GM21526 (cell line): ENCODE data around the gene SPATA6.
"Not testable (repeated sequence)": the region's sequence is repeated elsewhere in the genome, so short reads cannot be mapped to it uniquely, and the experiment has no call there.

Experiments
- ATAC-seq: cut with Tn5 transposase; IDR thresholded peaks from one replicate; pipeline ENCODE4 v1.9.1; 2021; ENCODE audit warnings: moderate library complexity; ENCODE audit not compliant: unreplicated experiment, low FRiP score

Gene SPATA6

GRCh38 chr1:48471691-48472576, at the start of gene SPATA6:
SPATA6 (minus strand) TSS chr1:48472204; CDS start chr1:48472008, 196 bp downstream.
- ATAC-seq: peak; percentile 100

GRCh38 chr1:48519896-48520295, 47.9 kb upstream of the SPATA6 start:
- not testable (repeated sequence) for ATAC-seq

- ATAC-seq: no peak
Measured at GRCh38 chr1:48506870-48507269, 34.9 kb upstream of the SPATA6 start.

GRCh38 chr1:48500541-48501450, 28.8 kb upstream of the SPATA6 start:
- no peak for ATAC-seq

- ATAC-seq: no peak
Measured at GRCh38 chr1:48499211-48499735, 27.3 kb upstream of the SPATA6 start.

- ATAC-seq: peak; percentile 91
Measured at GRCh38 chr1:48498096-48498791, 26.2 kb upstream of the SPATA6 start.

- ATAC-seq: no peak
Measured at GRCh38 chr1:48495911-48496310, 23.9 kb upstream of the SPATA6 start.

- ATAC-seq: no peak
Measured at GRCh38 chr1:48495166-48495565, 23.2 kb upstream of the SPATA6 start.

- no peak for ATAC-seq
Measured at GRCh38 chr1:48493970-48494769, 22.2 kb upstream of the SPATA6 start.

- ATAC-seq: no peak
Measured at GRCh38 chr1:48493041-48493440, 21.0 kb upstream of the SPATA6 start.

- ATAC-seq: no peak
Measured at GRCh38 chr1:48492392-48492791, 20.4 kb upstream of the SPATA6 start.

DNA sequence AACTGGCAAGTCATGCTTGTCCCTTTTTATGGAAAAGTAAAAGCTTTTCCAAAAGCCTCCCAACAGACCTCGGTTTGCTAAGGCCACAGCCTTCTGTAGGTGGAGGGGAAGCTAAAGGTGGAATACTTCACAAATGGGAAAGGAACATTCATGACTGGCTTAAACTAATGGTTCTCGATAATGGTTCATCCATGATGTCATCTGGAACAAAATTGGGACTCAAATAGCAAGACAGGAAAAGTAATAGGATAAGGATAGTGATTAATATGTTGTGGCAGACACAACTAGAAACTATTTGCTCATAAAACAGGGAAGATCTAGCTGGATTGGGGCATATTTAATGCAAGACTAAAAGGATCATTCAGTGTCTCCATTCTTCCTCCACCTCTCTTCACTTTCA, 16.7 kb upstream of the SPATA6 start:
- ATAC-seq: no peak

DNA sequence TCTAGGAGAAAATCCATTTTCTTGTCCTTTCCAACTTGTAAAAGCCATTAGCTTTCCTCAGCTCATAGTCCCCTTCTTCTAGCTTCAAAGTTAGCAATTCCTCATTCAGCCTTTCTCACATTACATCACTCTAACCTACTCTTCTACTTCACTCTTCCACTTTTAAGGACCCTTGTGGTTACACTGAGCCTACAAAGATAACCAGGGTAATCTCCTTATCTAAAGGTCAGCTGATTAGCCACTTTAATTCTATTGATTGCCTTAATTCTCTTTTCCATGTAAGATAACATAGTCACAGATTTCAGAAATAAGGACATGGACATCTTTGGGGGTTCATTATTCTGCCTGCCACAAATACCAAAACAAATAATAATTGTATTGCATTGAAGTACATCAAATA, 8.5 kb upstream of the SPATA6 start:
- ATAC-seq: no peak

DNA sequence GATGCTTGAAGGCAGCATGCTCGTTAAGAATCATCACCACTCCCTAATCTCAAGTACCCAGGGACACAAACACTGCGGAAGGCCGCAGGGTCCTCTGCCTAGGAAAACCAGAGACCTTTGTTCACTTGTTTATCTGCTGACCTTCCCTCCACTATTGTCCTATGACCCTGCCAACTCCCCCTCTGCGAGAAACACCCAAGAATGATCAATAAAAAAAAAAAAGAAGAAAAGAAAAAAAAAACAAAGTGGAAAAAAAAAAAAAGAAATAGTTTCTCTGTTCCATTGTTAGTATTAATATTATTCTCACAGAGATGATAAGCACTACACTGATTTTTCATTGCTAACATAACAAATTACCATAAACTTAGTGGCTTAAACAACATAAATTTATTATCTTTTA, 8.0 kb upstream of the SPATA6 start:
- ATAC-seq: not testable (repeated sequence)

GRCh38 chr1:48472638-48473037, 634 bp upstream of the SPATA6 start:
- no peak for ATAC-seq

DNA sequence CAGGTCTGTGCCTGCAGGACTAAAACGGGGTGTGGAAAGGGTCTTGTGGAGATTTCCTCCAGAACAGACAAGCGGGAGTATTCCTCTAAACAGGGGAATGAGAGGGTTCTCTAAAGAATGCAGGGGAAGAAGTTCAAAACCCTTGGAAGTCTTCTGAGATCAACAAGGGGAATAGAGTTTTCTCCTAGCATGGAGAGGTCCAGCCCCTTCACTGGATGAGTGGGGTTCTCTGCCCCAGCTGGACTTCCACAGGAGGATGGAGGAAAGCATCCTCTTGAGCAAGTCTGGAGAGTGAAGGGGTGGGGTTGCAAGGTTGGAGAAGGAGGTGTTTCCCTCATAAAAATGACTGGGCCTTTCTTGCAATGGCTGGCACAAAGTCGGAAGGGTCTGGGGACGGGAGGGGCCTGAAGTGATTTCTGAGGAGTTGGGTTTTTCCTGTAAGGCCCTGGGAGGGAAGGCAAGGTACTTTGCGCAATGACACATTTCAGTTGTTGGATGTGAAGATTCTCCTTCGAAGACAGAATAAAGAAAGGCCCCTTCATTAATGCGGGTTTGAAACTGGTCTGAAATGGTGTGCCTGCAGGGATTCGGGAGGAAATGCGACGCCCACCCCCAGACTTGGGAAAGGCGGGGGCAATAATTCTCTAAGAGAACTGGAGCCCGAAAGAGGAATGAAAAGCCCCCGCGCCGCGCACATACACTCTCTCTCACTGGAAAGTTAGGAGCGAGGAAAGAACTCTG, 884 bp downstream of the SPATA6 start:
- no peak for ATAC-seq

- ATAC-seq: no peak
Measured at GRCh38 chr1:48470481-48470855, 1.5 kb downstream of the SPATA6 start.

DNA sequence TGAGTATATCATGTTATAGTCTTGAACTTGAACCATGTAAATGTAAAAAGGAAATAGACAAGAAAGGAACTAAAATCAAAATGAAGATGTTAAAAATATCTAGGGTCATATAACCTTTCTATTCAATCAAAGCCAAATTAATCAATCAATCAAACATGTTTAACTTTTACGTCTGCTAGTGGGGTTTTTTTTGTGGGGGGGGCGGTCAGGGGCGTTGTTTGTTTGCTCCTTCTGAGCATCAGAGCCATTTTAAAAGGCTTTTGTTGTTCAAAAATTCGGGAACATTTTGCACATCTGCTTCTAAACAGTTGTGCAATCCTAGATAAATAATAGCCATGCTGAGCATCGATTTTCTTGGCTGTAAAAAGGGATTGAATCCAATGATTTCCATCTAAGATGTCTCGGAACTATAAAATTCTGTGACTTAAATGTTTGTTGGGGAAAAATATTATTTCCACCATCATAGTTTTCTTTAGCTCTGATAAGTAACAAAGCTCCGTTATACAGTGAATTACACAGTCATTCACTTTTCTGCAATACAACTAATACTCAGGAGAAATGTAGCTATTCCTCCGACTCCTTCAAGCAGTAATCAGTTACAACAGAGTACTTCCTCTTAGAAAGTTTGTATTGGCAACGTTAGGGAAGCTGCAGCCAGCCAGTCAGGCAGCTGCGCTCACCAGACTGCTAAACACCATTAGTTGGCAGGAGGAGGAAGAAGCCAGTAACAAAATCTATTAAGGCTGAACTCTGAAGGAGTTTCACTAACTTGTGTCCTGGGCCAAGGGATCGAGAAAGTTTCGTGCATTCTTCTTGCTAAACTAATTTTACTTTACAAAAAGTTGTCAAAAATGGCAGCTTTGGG, 2.2 kb downstream of the SPATA6 start:
- ATAC-seq: no peak
